GM12878 (cell line): Measurements from ENCODE around the gene CLIP3. TPM values are rescaled to one million over a fixed set of nuclear protein-coding genes. Genes with fewer than 3 reads are reported as not detected.

ENCODE experiments used
- ATAC-seq: fragments of 200-7000 bp; cut with Tn5 transposase; 3 replicates; pipeline ENCODE4 v1.9.1; 2020; ENCODE audit warnings: mild to moderate bottlenecking, moderate library complexity
- BruUV-seq: library from RNA; stranded (reverse); fragments of 400-500 nt; replicated peaks from 2 replicates; lab custom pipeline; 2021; lab: Mats Ljungman, UMichigan
- CTCF ChIA-PET: fragments of 300-600 bp; sonication (Branson Sonifier 250); formaldehyde crosslinking; extraction: SDS; loops from one replicate; lab custom pipeline; 2021; ENCODE audit warnings: inconsistent platforms; lab: Yijun Ruan, JAX
- POLR2A ChIA-PET: fragments of 350-600 bp; formaldehyde crosslinking; extraction: SDS; loops from one replicate; lab custom pipeline; 2021; ENCODE audit warnings: inconsistent platforms; lab: Charles Lee
- RAD21 ChIA-PET: fragments of 300-600 bp; sonication (Branson Sonifier 250); formaldehyde crosslinking; loops from one replicate; lab custom pipeline; 2023; ENCODE audit warnings: antibody characterized with exemption; ENCODE audit not compliant: unreplicated experiment; lab: Charles Lee
- SMC1A ChIA-PET: fragments of 300-600 bp; sonication (Branson Sonifier 250); formaldehyde crosslinking; loops from one replicate; lab custom pipeline; 2023; ENCODE audit not compliant: unreplicated experiment, uncharacterized antibody; lab: Charles Lee
- DNase-seq: peaks from one replicate; pipeline ENCODE4 v3.0.0-alpha.2; 2011; ENCODE audit warnings: low read depth, low spot score
- FAIRE-seq: peaks from 3 replicates; lab custom pipeline; 2011; peaks lifted over from hg19 to GRCh38; lab: Jason Lieb, UNC
- H2AFZ ChIP-seq: 2 replicates; pipeline ENCODE4 v1.6.0; 2011; ENCODE audit warnings: low read depth, low read length, control low read depth; ENCODE audit not compliant: control insufficient read depth
- H3K27ac ChIP-seq: 2 replicates; pipeline ENCODE4 v1.5.1; 2011; ENCODE audit warnings: control low read depth; ENCODE audit not compliant: control insufficient read depth, insufficient read depth
- H3K27me3 ChIP-seq, 2 experiments: replicated peaks in 1 of 2; 2 replicates each; pipeline versions ENCODE4 v1.6.0 to v1.6.1; 2011; ENCODE audit warnings: low read length in 1 of 2; ENCODE audit not compliant: control insufficient read depth in 2 of 2, insufficient read depth in 2 of 2
- H3K36me3 ChIP-seq, 2 experiments: 2 replicates each; pipeline ENCODE4 v1.5.1; 2011; ENCODE audit warnings: low read length in 1 of 2; ENCODE audit not compliant: control insufficient read depth in 2 of 2, insufficient read depth in 2 of 2
- H3K4me1 ChIP-seq: 2 replicates; pipeline ENCODE4 v1.6.1; 2011; ENCODE audit warnings: mild to moderate bottlenecking, low read length, moderate library complexity, mixed read lengths; ENCODE audit not compliant: control insufficient read depth, insufficient read depth
- H3K4me2 ChIP-seq: 2 replicates; pipeline ENCODE4 v1.6.0; 2011; ENCODE audit warnings: control low read depth; ENCODE audit not compliant: control insufficient read depth, insufficient read depth
- H3K4me3 ChIP-seq: fragments of 200-600 bp; sonication (generic); 2 replicates; pipeline ENCODE4 v1.5.1; 2016
- H3K79me2 ChIP-seq: 2 replicates; pipeline ENCODE4 v1.6.0; 2011; ENCODE audit warnings: low read length; ENCODE audit not compliant: control insufficient read depth, insufficient read depth
- H3K9ac ChIP-seq: 2 replicates; pipeline ENCODE4 v1.8.0; 2011; ENCODE audit warnings: low read length, control low read depth, mixed read lengths; ENCODE audit not compliant: control insufficient read depth, insufficient read depth
- H3K9me3 ChIP-seq: replicated peaks from 3 replicates; pipeline ENCODE4 v1.5.1; 2011; ENCODE audit warnings: mild to moderate bottlenecking, low read length; ENCODE audit not compliant: control insufficient read depth, insufficient read depth
- H4K20me1 ChIP-seq: 2 replicates; pipeline ENCODE4 v1.6.0; 2011; ENCODE audit not compliant: control insufficient read depth, insufficient read depth
- ASH2L ChIP-seq: fragments of 300-600, 200-600 bp; sonication (generic); IDR thresholded peaks from 2 replicates; pipeline ENCODE4 v1.6.1; 2017; ENCODE audit warnings: low read depth, mild to moderate bottlenecking, borderline replicate concordance
- BRCA1 ChIP-seq: IDR thresholded peaks from 2 replicates; pipeline ENCODE4 v1.6.1; 2011; ENCODE audit warnings: low read depth, low read length, improper control_type of control experiment
- FOS ChIP-seq: IDR thresholded peaks from 3 replicates; pipeline ENCODE4 v1.6.1; 2011; ENCODE audit warnings: borderline replicate concordance; ENCODE audit not compliant: insufficient read length; ENCODE audit errors: extremely low read depth
- IRF5 ChIP-seq: fragments of 450-650 bp; IDR thresholded peaks from 2 replicates; pipeline ENCODE4 v1.6.1; 2017; ENCODE audit warnings: borderline replicate concordance
- KLF5 ChIP-seq: fragments of 450-650 bp; IDR thresholded peaks from 2 replicates; pipeline ENCODE4 v1.6.1; 2014; ENCODE audit warnings: mild to moderate bottlenecking; ENCODE audit not compliant: partially characterized antibody
- MAX ChIP-seq: IDR thresholded peaks from 2 replicates; pipeline ENCODE4 v1.6.1; 2012; ENCODE audit warnings: low read depth, low read length, improper control_type of control experiment
- MEF2B ChIP-seq: fragments of 450-650 bp; IDR thresholded peaks from 2 replicates; pipeline ENCODE4 v1.6.1; 2018; ENCODE audit warnings: mild to moderate bottlenecking, moderate library complexity; ENCODE audit not compliant: partially characterized antibody, poor library complexity, severe bottlenecking
- NFYA ChIP-seq: IDR thresholded peaks from 2 replicates; pipeline ENCODE4 v1.6.1; 2011; ENCODE audit warnings: low read depth, mild to moderate bottlenecking, low read length, improper control_type of control experiment, borderline replicate concordance
- NRF1 ChIP-seq: conservative IDR thresholded peaks from 2 replicates; pipeline ENCODE4 v1.6.1; 2011; ENCODE audit warnings: mild to moderate bottlenecking, low read depth, low read length, improper control_type of control experiment
- SMARCA5 ChIP-seq: fragments of 450-650 bp; IDR thresholded peaks from 2 replicates; pipeline ENCODE4 v1.6.1; 2017; ENCODE audit warnings: mild to moderate bottlenecking
- STAT1 ChIP-seq: fragments of 450-650 bp; conservative IDR thresholded peaks from 2 replicates; pipeline ENCODE4 v1.6.1; 2014; ENCODE audit warnings: antibody characterized with exemption, mild to moderate bottlenecking
- TCF12 ChIP-seq: IDR thresholded peaks from 2 replicates; pipeline ENCODE4 v1.6.1; 2011; ENCODE audit warnings: low read depth, mild to moderate bottlenecking, low read length
- TCF7 ChIP-seq: IDR thresholded peaks from 2 replicates; pipeline ENCODE4 v1.6.1; 2014; ENCODE audit warnings: antibody characterized with exemption, borderline replicate concordance
- WGBS: methylation state at CpG from one replicate; pipeline ENCODE4 v1.1.6; 2016; ENCODE audit warnings: low lambda C conversion rate; ENCODE audit not compliant: insufficient replicate concordance, insufficient coverage; ENCODE audit errors: missing lambda C conversion rate; 5-methylcytosine and 5-hydroxymethylcytosine counted together
- in situ Hi-C: fragments of 300-500 bp; cut with MboI; formaldehyde crosslinking; loops from 9 replicates; pipeline ENCODE4 v1.14.3; 2018; ENCODE audit warnings: mixed read lengths
- intact Hi-C: fragments of 100-400 bp; cut with micrococcal nuclease; formaldehyde crosslinking; loops from one replicate; pipeline ENCODE4 v1.14.2; 2022; ENCODE audit not compliant: unreplicated experiment
- polyA plus RNA-seq, 11 experiments: library from polyadenylated mRNA; depleted of rRNA in 4 of 11; unstranded in 6 of 11; stranded (reverse) in 5 of 11; fragments of >200 nt; fragmentation: Nextera tagmentation in 4 of 11; fragmentation: Illumina TruSeq in 1 of 11; extraction: Ambion mirVana in 4 of 11; extraction: Trizol in 1 of 11; gene quantifications; 1 replicate in 1 of 11; 2 replicates in 10 of 11; pipeline versions ENCODE4 v1.2.1 to v1.2.3, GENCODE V29; 2011 to 2016; ENCODE audit warnings: inconsistent platforms in 2 of 11, missing spikeins in 2 of 11, low read depth in 1 of 11
- total RNA-seq, 4 experiments: library from RNA; depleted of rRNA in 3 of 4; stranded (reverse); fragments of >200 nt in 3 of 4; fragmentation: Illumina TruSeq in 1 of 4; extraction: Trizol in 1 of 4; gene quantifications; 2 replicates each; pipeline versions ENCODE4 v1.2.1 to v1.2.3, GENCODE V29; 2013 to 2021
- TF ChIP-seq, protein P1 (sequence below): fragments of 450-650 bp; IDR thresholded peaks from 2 replicates; pipeline ENCODE4 v1.6.1; 2017; ENCODE audit warnings: mild to moderate bottlenecking, low read depth, inconsistent platforms; ENCODE audit not compliant: poor library complexity, severe bottlenecking

CLIP3 gene
- total and polyA plus RNA-seq, 10 of the 15 experiments (the other 5 are each of a cell fraction or from before 2014, with no cell fraction given), result 0.09 to 2.7 (median 0.45) TPM; not detected in 1

DNA sequence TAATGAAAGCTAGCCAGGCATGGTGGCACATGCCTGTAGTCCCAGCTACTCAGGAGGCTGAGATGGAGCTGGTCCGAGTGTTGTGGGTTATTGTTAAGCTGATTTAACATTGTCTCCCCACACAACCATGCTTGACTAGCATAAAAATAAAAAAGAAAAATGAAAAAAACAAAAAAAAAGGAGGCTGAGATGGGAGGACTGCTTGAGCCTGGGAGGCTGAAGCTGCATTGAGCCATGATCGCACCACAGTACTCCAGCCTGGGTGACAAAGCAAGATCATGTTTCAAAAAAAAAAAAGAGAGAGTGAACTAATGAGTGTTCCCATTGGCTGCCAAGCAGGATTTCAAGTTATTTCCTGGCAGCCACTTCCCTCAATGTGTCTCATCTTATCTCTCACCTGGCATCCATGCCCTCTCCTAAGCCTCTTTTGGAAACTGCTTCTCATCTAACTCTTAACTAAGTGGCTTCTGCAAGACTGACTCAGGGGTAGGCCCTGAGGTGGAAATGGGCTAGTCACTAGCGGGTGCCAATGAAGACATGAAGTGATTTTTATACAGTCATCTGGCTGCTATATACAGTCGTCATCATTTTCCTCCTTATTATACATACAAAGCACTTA lies 16.5 kb upstream of the CLIP3 start:
- no TSS peak for BruUV-seq
- Histone ChIP-seq H3K4me3 (no peak overlapping the region), H3K9ac (no peak overlapping the region), H3K9me3 (no peaks in the 10 kb centered on the region), H2AFZ (no peak overlapping the region), H3K4me2 (no peak overlapping the region), H3K4me1 (no peaks in the 10 kb centered on the region), H4K20me1 (no peaks in the 10 kb centered on the region), H3K79me2 (no peaks in the 10 kb centered on the region), H3K27me3 (no peaks in the 10 kb centered on the region), H3K36me3 (no peaks in the 10 kb centered on the region), H3K27ac (no peak overlapping the region)
- SMC1A ChIA-PET, result no interaction called here
- 98% methylated on average over 4 of the region's 4 CpGs for WGBS
- in situ Hi-C loops, result no loop called here
- no peak for DNase-seq
- RAD21 ChIA-PET, result no interaction called here
- TF ChIP-seq NRF1, result no peak
- TF ChIP-seq, protein P1, sequence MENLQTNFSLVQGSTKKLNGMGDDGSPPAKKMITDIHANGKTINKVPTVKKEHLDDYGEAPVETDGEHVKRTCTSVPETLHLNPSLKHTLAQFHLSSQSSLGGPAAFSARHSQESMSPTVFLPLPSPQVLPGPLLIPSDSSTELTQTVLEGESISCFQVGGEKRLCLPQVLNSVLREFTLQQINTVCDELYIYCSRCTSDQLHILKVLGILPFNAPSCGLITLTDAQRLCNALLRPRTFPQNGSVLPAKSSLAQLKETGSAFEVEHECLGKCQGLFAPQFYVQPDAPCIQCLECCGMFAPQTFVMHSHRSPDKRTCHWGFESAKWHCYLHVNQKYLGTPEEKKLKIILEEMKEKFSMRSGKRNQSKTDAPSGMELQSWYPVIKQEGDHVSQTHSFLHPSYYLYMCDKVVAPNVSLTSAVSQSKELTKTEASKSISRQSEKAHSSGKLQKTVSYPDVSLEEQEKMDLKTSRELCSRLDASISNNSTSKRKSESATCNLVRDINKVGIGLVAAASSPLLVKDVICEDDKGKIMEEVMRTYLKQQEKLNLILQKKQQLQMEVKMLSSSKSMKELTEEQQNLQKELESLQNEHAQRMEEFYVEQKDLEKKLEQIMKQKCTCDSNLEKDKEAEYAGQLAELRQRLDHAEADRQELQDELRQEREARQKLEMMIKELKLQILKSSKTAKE, result no peak
- intact Hi-C loops, result no loop called here
- FAIRE-seq, result no peak
- no peak for ATAC-seq
- POLR2A ChIA-PET, result interaction anchor here (0.7 to 1.3 kb wide), 2 partner anchors 35 to 163 kb away, joined by 3 to 7 read pairs; partner anchors contain the start of gene ALKBH6
- CTCF ChIA-PET, result no interaction called here

GRCh38 chr19:36047835-36048234 lies 15.2 kb upstream of the CLIP3 start:
- no peak overlapping the region for H2AFZ ChIP-seq
- H3K9me3 ChIP-seq, result no peaks in the 10 kb centered on the region
- no peak overlapping the region for H3K27ac ChIP-seq
- BruUV-seq, result no TSS peak
- POLR2A ChIA-PET, result interaction anchor here (0.7 to 1.3 kb wide), 3 partner anchors 34 to 960 kb away, joined by 3 read pairs; partner anchors contain the start of genes ALKBH6, ZNF146 and ZNF565
- FAIRE-seq (no peak), DNase-seq (no peak), ATAC-seq (no peak)
- no peaks in the 10 kb centered on the region for H3K4me1 ChIP-seq
- H3K27me3 ChIP-seq, result no peaks in the 10 kb centered on the region
- H3K4me2 ChIP-seq, result no peak overlapping the region
- in situ Hi-C loops (no loop called here), intact Hi-C loops (no loop called here)
- no peaks in the 10 kb centered on the region for H3K79me2 ChIP-seq
- no peaks in the 10 kb centered on the region for H4K20me1 ChIP-seq
- RAD21 ChIA-PET, result no interaction called here
- H3K4me3 ChIP-seq, result no peak overlapping the region
- CTCF ChIA-PET, result no interaction called here
- H3K36me3 ChIP-seq, result no peaks in the 10 kb centered on the region
- H3K9ac ChIP-seq, result no peak overlapping the region
- SMC1A ChIA-PET, result interaction anchor here (0.6 to 0.8 kb wide), 2 partner anchors 15 to 34 kb away, joined by 3 read pairs; partner anchors contain the start of gene ALKBH6
- no peak for TF ChIP-seq STAT1
- no peak for TF ChIP-seq MAX
- no peak for TF ChIP-seq FOS
- TF ChIP-seq ASH2L, result no peak
- no peak for TF ChIP-seq TCF7
- no peak for TF ChIP-seq BRCA1
- no peak for TF ChIP-seq MEF2B
- TF ChIP-seq KLF5, result no peak
- TF ChIP-seq TCF12, result no peak
- TF ChIP-seq IRF5, result no peak
- TF ChIP-seq NFYA, result no peak
- TF ChIP-seq SMARCA5, result no peak
